NCI-H1694 treated with DMSO at 0.1 percent for 48 hours (cell line): ENCODE results near the gene IFITM10.

ENCODE experiments used
- DNase-seq: peaks from one replicate; lab custom pipeline; 2025; lab: John Stamatoyannopoulos, UW

IFITM10 gene

GRCh38 chr11:1714908-1715885, 35.2 kb downstream of the IFITM10 start:
- DNase-seq = no peak

GRCh38 chr11:1708716-1709115, 41.7 kb downstream of the IFITM10 start:
- DNase-seq = no peak

- DNase-seq = no peak
Measured at GRCh38 chr11:1707751-1708150, 42.6 kb downstream of the IFITM10 start.

- no peak for DNase-seq
Measured at GRCh38 chr11:1706634-1707400, 43.6 kb downstream of the IFITM10 start.

- no peak for DNase-seq
Measured at GRCh38 chr11:1705126-1706052, 45.0 kb downstream of the IFITM10 start.

GRCh38 chr11:1703146-1703545, 47.2 kb downstream of the IFITM10 start:
- no peak for DNase-seq

- DNase-seq = no peak
Measured at GRCh38 chr11:1702506-1702905, 47.9 kb downstream of the IFITM10 start.

GRCh38 chr11:1701091-1701807, 49.1 kb downstream of the IFITM10 start:
- no peak for DNase-seq

- DNase-seq = no peak
Measured at GRCh38 chr11:1699771-1700170, 50.6 kb downstream of the IFITM10 start.

GRCh38 chr11:1696608-1697570, 53.5 kb downstream of the IFITM10 start, which contains the start of gene KRTAP5-6:
TSS of gene KRTAP5-6 (plus strand) at chr11:1697195. CDS start at chr11:1697246, 51 bp downstream.
- no peak for DNase-seq

GRCh38 chr11:1695548-1696108, 54.8 kb downstream of the IFITM10 start:
- DNase-seq = no peak

GRCh38 chr11:1694846-1695547, 55.4 kb downstream of the IFITM10 start:
- no peak for DNase-seq

- DNase-seq = peak; percentile 16
Measured at GRCh38 chr11:1694064-1694845, 56.1 kb downstream of the IFITM10 start.

GRCh38 chr11:1693327-1694063, 56.9 kb downstream of the IFITM10 start:
- peak; percentile 20 for DNase-seq

- DNase-seq = no peak
Measured at GRCh38 chr11:1692708-1693326, 57.6 kb downstream of the IFITM10 start.

GRCh38 chr11:1691878-1692707, 58.3 kb downstream of the IFITM10 start:
- no peak for DNase-seq
